GM12878 (cell line): ENCODE measurements around the gene EIF4B. TPM values are rescaled to one million over a fixed set of nuclear protein-coding genes. Genes with fewer than 3 reads are reported as not detected.

Experiments
- ATAC-seq: fragments of 200-7000 bp; cut with Tn5 transposase; 3 replicates; pipeline ENCODE4 v1.9.1; 2020; ENCODE audit warnings: mild to moderate bottlenecking, moderate library complexity
- BruUV-seq: library from RNA; stranded (reverse); fragments of 400-500 nt; replicated peaks from 2 replicates; lab custom pipeline; 2021; lab: Mats Ljungman, UMichigan
- CTCF ChIA-PET: fragments of 300-600 bp; sonication (Branson Sonifier 250); formaldehyde crosslinking; extraction: SDS; loops from one replicate; lab custom pipeline; 2021; ENCODE audit warnings: inconsistent platforms; lab: Yijun Ruan, JAX
- POLR2A ChIA-PET: fragments of 350-600 bp; formaldehyde crosslinking; extraction: SDS; loops from one replicate; lab custom pipeline; 2021; ENCODE audit warnings: inconsistent platforms; lab: Charles Lee
- RAD21 ChIA-PET: fragments of 300-600 bp; sonication (Branson Sonifier 250); formaldehyde crosslinking; loops from one replicate; lab custom pipeline; 2023; ENCODE audit warnings: antibody characterized with exemption; ENCODE audit not compliant: unreplicated experiment; lab: Charles Lee
- SMC1A ChIA-PET: fragments of 300-600 bp; sonication (Branson Sonifier 250); formaldehyde crosslinking; loops from one replicate; lab custom pipeline; 2023; ENCODE audit not compliant: unreplicated experiment, uncharacterized antibody; lab: Charles Lee
- DNase-seq: peaks from one replicate; pipeline ENCODE4 v3.0.0-alpha.2; 2011; ENCODE audit warnings: low read depth, low spot score
- FAIRE-seq: peaks from 3 replicates; lab custom pipeline; 2011; peaks lifted over from hg19 to GRCh38; lab: Jason Lieb, UNC
- H2AFZ ChIP-seq: 2 replicates; pipeline ENCODE4 v1.6.0; 2011; ENCODE audit warnings: low read depth, low read length, control low read depth; ENCODE audit not compliant: control insufficient read depth
- H3K27ac ChIP-seq: 2 replicates; pipeline ENCODE4 v1.5.1; 2011; ENCODE audit warnings: control low read depth; ENCODE audit not compliant: control insufficient read depth, insufficient read depth
- H3K27me3 ChIP-seq, 2 experiments: replicated peaks in 1 of 2; 2 replicates each; pipeline versions ENCODE4 v1.6.0 to v1.6.1; 2011; ENCODE audit warnings: low read length in 1 of 2; ENCODE audit not compliant: control insufficient read depth in 2 of 2, insufficient read depth in 2 of 2
- H3K36me3 ChIP-seq, 2 experiments: 2 replicates each; pipeline ENCODE4 v1.5.1; 2011; ENCODE audit warnings: low read length in 1 of 2; ENCODE audit not compliant: control insufficient read depth in 2 of 2, insufficient read depth in 2 of 2
- H3K4me1 ChIP-seq: 2 replicates; pipeline ENCODE4 v1.6.1; 2011; ENCODE audit warnings: mild to moderate bottlenecking, low read length, moderate library complexity, mixed read lengths; ENCODE audit not compliant: control insufficient read depth, insufficient read depth
- H3K4me2 ChIP-seq: 2 replicates; pipeline ENCODE4 v1.6.0; 2011; ENCODE audit warnings: control low read depth; ENCODE audit not compliant: control insufficient read depth, insufficient read depth
- H3K4me3 ChIP-seq: fragments of 200-600 bp; sonication (generic); 2 replicates; pipeline ENCODE4 v1.5.1; 2016
- H3K79me2 ChIP-seq: 2 replicates; pipeline ENCODE4 v1.6.0; 2011; ENCODE audit warnings: low read length; ENCODE audit not compliant: control insufficient read depth, insufficient read depth
- H3K9ac ChIP-seq: 2 replicates; pipeline ENCODE4 v1.8.0; 2011; ENCODE audit warnings: low read length, control low read depth, mixed read lengths; ENCODE audit not compliant: control insufficient read depth, insufficient read depth
- H3K9me3 ChIP-seq: replicated peaks from 3 replicates; pipeline ENCODE4 v1.5.1; 2011; ENCODE audit warnings: mild to moderate bottlenecking, low read length; ENCODE audit not compliant: control insufficient read depth, insufficient read depth
- H4K20me1 ChIP-seq: 2 replicates; pipeline ENCODE4 v1.6.0; 2011; ENCODE audit not compliant: control insufficient read depth, insufficient read depth
- PAX8 ChIP-seq: fragments of 450-650 bp; IDR thresholded peaks from 2 replicates; pipeline ENCODE4 v1.6.1; 2017; ENCODE audit warnings: mild to moderate bottlenecking, moderate library complexity
- RAD21 ChIP-seq: IDR thresholded peaks from 2 replicates; pipeline ENCODE4 v1.6.1; 2011; ENCODE audit warnings: mild to moderate bottlenecking, low read depth, low read length, moderate library complexity; ENCODE audit not compliant: insufficient read depth
- SMAD5 ChIP-seq: IDR thresholded peaks from 2 replicates; pipeline ENCODE4 v1.6.1; 2016; ENCODE audit warnings: antibody characterized with exemption, low read depth
- SP1 ChIP-seq: IDR thresholded peaks from one replicate; pipeline ENCODE4 v1.6.1; 2011; ENCODE audit warnings: low read depth, low read length
- SPI1 ChIP-seq: IDR thresholded peaks from 2 replicates; pipeline ENCODE4 v1.6.1; 2011; ENCODE audit warnings: low read depth, mild to moderate bottlenecking, low read length, moderate library complexity, borderline replicate concordance; ENCODE audit not compliant: insufficient read depth
- WGBS: methylation state at CpG from one replicate; pipeline ENCODE4 v1.1.6; 2016; ENCODE audit warnings: low lambda C conversion rate; ENCODE audit not compliant: insufficient replicate concordance, insufficient coverage; ENCODE audit errors: missing lambda C conversion rate; 5-methylcytosine and 5-hydroxymethylcytosine counted together
- in situ Hi-C: fragments of 300-500 bp; cut with MboI; formaldehyde crosslinking; loops from 9 replicates; pipeline ENCODE4 v1.14.3; 2018; ENCODE audit warnings: mixed read lengths
- intact Hi-C: fragments of 100-400 bp; cut with micrococcal nuclease; formaldehyde crosslinking; loops from one replicate; pipeline ENCODE4 v1.14.2; 2022; ENCODE audit not compliant: unreplicated experiment
- polyA plus RNA-seq, 11 experiments: library from polyadenylated mRNA; depleted of rRNA in 4 of 11; unstranded in 6 of 11; stranded (reverse) in 5 of 11; fragments of >200 nt; fragmentation: Nextera tagmentation in 4 of 11; fragmentation: Illumina TruSeq in 1 of 11; extraction: Ambion mirVana in 4 of 11; extraction: Trizol in 1 of 11; gene quantifications; 1 replicate in 1 of 11; 2 replicates in 10 of 11; pipeline versions ENCODE4 v1.2.1 to v1.2.3, GENCODE V29; 2011 to 2016; ENCODE audit warnings: inconsistent platforms in 2 of 11, missing spikeins in 2 of 11, low read depth in 1 of 11
- total RNA-seq, 4 experiments: library from RNA; depleted of rRNA in 3 of 4; stranded (reverse); fragments of >200 nt in 3 of 4; fragmentation: Illumina TruSeq in 1 of 4; extraction: Trizol in 1 of 4; gene quantifications; 2 replicates each; pipeline versions ENCODE4 v1.2.1 to v1.2.3, GENCODE V29; 2013 to 2021
- TF ChIP-seq, protein P1 (sequence below): IDR thresholded peaks from 2 replicates; pipeline ENCODE4 v1.6.1; 2011; ENCODE audit warnings: borderline replicate concordance, low read depth, mild to moderate bottlenecking, moderate library complexity, low read length; ENCODE audit not compliant: insufficient read depth, poor library complexity, severe bottlenecking
- TF ChIP-seq, protein P2 (sequence below): fragments of 450-650 bp; IDR thresholded peaks from 2 replicates; pipeline ENCODE4 v1.6.1; 2016; ENCODE audit warnings: mild to moderate bottlenecking, moderate library complexity, borderline replicate concordance

EIF4B gene
- total and polyA plus RNA-seq, 10 of the 15 experiments (the other 5 are each of a cell fraction or from before 2014, with no cell fraction given), result 123 to 752 (median 431) TPM

DNA sequence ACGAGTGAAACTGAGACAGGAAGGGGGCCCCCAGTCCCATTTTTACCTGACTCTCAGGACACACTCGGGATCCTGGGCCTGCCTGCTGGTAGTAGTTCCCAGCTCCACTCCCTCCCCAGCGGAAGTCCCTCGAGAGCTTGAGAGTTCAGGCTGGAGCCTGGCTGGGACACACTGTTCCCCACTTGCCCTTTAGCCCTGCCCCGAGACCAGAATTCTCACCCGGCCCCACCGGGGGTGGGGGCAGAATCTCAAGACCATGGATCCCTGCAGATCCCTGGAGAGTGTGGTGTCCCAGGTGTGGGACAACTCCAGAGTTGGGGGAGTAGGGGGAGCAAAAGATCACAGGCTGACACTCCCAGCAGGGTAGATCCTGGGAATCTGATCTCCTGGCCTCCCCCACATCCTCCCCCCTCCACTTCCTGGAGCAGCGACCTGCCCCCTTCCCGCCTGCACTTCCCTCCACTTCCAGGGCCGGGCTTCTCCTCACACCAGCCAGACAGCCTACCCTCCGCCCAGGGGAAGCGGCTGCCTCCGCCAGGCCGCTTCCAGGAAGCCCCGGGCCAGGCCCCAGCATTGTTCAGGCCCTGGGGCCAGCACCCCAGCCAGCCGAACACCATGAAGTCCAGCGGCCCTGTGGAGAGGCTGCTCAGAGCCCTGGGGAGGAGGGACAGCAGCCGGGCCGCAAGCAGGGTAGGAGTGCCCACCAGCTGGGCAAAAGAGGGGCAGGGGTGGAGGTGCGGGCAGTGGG, 43.5 kb downstream of the EIF4B start, which contains the start of gene TNS2:
TSS of gene TNS2 (plus strand) at position 495 of the 748 bp plus-strand sequence. CDS start at position 616, 121 bp downstream.
- H3K4me1 ChIP-seq, result peaks cover 21% of the 10 kb centered on the region
- 54% methylated on average over 17 of the region's 20 CpGs for WGBS
- DNase-seq, result no peak
- CTCF ChIA-PET, result interaction anchor here (1.0 to 2.1 kb wide), 3 partner anchors 12 to 49 kb away, joined by 3 to 12 read pairs (median 4); partner anchors contain the start of gene SPRYD3
- H3K4me2 ChIP-seq, result no peak within 1 kb of the TSS
- H3K9me3 ChIP-seq, result no peaks in the 10 kb centered on the region
- intact Hi-C loops, result loop anchor here (5.0 kb wide), 1 partner anchor 48 kb away; the partner anchor contains the start of gene IGFBP6
- no peak for TF ChIP-seq SP1
- TF ChIP-seq, protein P1, sequence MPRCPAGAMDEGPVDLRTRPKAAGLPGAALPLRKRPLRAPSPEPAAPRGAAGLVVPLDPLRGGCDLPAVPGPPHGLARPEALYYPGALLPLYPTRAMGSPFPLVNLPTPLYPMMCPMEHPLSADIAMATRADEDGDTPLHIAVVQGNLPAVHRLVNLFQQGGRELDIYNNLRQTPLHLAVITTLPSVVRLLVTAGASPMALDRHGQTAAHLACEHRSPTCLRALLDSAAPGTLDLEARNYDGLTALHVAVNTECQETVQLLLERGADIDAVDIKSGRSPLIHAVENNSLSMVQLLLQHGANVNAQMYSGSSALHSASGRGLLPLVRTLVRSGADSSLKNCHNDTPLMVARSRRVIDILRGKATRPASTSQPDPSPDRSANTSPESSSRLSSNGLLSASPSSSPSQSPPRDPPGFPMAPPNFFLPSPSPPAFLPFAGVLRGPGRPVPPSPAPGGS, result no peak
- TF ChIP-seq SMAD5, result no peak
- TF ChIP-seq, protein P2, sequence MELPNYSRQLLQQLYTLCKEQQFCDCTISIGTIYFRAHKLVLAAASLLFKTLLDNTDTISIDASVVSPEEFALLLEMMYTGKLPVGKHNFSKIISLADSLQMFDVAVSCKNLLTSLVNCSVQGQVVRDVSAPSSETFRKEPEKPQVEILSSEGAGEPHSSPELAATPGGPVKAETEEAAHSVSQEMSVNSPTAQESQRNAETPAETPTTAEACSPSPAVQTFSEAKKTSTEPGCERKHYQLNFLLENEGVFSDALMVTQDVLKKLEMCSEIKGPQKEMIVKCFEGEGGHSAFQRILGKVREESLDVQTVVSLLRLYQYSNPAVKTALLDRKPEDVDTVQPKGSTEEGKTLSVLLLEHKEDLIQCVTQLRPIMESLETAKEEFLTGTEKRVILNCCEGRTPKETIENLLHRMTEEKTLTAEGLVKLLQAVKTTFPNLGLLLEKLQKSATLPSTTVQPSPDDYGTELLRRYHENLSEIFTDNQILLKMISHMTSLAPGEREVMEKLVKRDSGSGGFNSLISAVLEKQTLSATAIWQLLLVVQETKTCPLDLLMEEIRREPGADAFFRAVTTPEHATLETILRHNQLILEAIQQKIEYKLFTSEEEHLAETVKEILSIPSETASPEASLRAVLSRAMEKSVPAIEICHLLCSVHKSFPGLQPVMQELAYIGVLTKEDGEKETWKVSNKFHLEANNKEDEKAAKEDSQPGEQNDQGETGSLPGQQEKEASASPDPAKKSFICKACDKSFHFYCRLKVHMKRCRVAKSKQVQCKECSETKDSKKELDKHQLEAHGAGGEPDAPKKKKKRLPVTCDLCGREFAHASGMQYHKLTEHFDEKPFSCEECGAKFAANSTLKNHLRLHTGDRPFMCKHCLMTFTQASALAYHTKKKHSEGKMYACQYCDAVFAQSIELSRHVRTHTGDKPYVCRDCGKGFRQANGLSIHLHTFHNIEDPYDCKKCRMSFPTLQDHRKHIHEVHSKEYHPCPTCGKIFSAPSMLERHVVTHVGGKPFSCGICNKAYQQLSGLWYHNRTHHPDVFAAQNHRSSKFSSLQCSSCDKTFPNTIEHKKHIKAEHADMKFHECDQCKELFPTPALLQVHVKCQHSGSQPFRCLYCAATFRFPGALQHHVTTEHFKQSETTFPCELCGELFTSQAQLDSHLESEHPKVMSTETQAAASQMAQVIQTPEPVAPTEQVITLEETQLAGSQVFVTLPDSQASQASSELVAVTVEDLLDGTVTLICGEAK, result no peak
- no peak for TF ChIP-seq RAD21
- no peak for TF ChIP-seq PAX8
- no peak for TF ChIP-seq SPI1
- TF ChIP-seq, all 136 proteins: peak for 0
- ChIA-PET POLR2A (no interaction called here), RAD21 (interaction anchor here (1.2 kb wide), 1 partner anchor 35 kb away, joined by 4 read pairs; no protein-coding TSS in a partner anchor), SMC1A (interaction anchor here (1.1 kb wide), 1 partner anchor 53 kb away, joined by 3 read pairs; no protein-coding TSS in a partner anchor)
- Histone ChIP-seq H2AFZ (no peak within 1 kb of the TSS), H4K20me1 (no peaks in the 10 kb centered on the region; the same call in 1 of the 2 replicates), H3K36me3 (no peaks in the 10 kb centered on the region), H3K27ac (no peak within 1 kb of the TSS), H3K27me3 (no peaks in the 10 kb centered on the region), H3K9ac (no peak within 1 kb of the TSS), H3K79me2 (no peaks in the 10 kb centered on the region), H3K4me3 (no peak within 1 kb of the TSS)
- FAIRE-seq (no peak), ATAC-seq (no peak)
- in situ Hi-C loops, result no loop called here
- no TSS peak for BruUV-seq
